ENCODE data around the gene DGAT2. TPM values are rescaled to one million over a fixed set of nuclear protein-coding genes. Genes with fewer than 3 reads are reported as not detected.

Gene DGAT2
- total RNA-seq, 1 donor from 2014 or later = 6.2 TPM

- no peaks in the 10 kb centered on the region for H3K9me3 ChIP-seq
- no peaks in the 10 kb centered on the region for H3K27me3 ChIP-seq
- DNase-seq (peak; percentile 22), ATAC-seq (no peak)
- no peak overlapping the region for H3K27ac ChIP-seq
- no peak overlapping the region for H3K4me3 ChIP-seq
- TF ChIP-seq CTCF (IDR thresholded peaks at IDR 0.05) = no peak
- no peaks in the 10 kb centered on the region for H3K36me3 ChIP-seq
- intact Hi-C loops (cut with DNase I) = no loop called here
- H3K4me1 ChIP-seq = peaks cover 12% of the 10 kb centered on the region
Observed at GRCh38 chr11:75770102-75770501, 1.5 kb downstream of the DGAT2 start.

- Histone ChIP-seq H3K4me3 (no peak overlapping the region), H3K36me3 (no peaks in the 10 kb centered on the region), H3K4me1 (peaks cover 12% of the 10 kb centered on the region), H3K27ac (no peak overlapping the region), H3K27me3 (no peaks in the 10 kb centered on the region), H3K9me3 (no peaks in the 10 kb centered on the region)
- TF ChIP-seq CTCF (IDR thresholded peaks at IDR 0.05) = no peak
- ATAC-seq = peak; percentile 75
- intact Hi-C loops (cut with DNase I) = no loop called here
- peak; percentile 78 for DNase-seq
Observed at GRCh38 chr11:75771646-75772410, 3.2 kb downstream of the DGAT2 start.

- Histone ChIP-seq H3K27me3 (no peaks in the 10 kb centered on the region), H3K27ac (no peak overlapping the region), H3K4me3 (no peak overlapping the region), H3K36me3 (no peaks in the 10 kb centered on the region), H3K4me1 (peaks cover 4% of the 10 kb centered on the region), H3K9me3 (no peaks in the 10 kb centered on the region)
- ATAC-seq = peak; percentile 42
- DNase-seq = no peak
- TF ChIP-seq CTCF (IDR thresholded peaks at IDR 0.05) = no peak
- intact Hi-C loops (cut with DNase I) = no loop called here
Observed at GRCh38 chr11:75773595-75774353, 5.2 kb downstream of the DGAT2 start.

GRCh38 chr11:75775056-75775455, 6.5 kb downstream of the DGAT2 start:
- intact Hi-C loops (cut with DNase I) = no loop called here
- no peak for ATAC-seq

GRCh38 chr11:75776546-75776945, 8.0 kb downstream of the DGAT2 start:
- no peak for TF ChIP-seq CTCF (IDR thresholded peaks at IDR 0.05)
- Histone ChIP-seq H3K27ac (no peak overlapping the region), H3K4me1 (no peaks in the 10 kb centered on the region), H3K27me3 (no peaks in the 10 kb centered on the region), H3K4me3 (no peak overlapping the region), H3K36me3 (no peaks in the 10 kb centered on the region), H3K9me3 (no peaks in the 10 kb centered on the region)
- ATAC-seq = no peak
- intact Hi-C loops (cut with DNase I) = no loop called here
- no peak for DNase-seq

More at GRCh38 chr11:75775056-75775455, 6.5 kb downstream of the DGAT2 start:
- H3K4me3 ChIP-seq = no peak overlapping the region
- TF ChIP-seq CTCF (IDR thresholded peaks at IDR 0.05) = no peak
- no peaks in the 10 kb centered on the region for H3K27me3 ChIP-seq
- H3K4me1 ChIP-seq = no peaks in the 10 kb centered on the region
- H3K9me3 ChIP-seq = no peaks in the 10 kb centered on the region
- H3K27ac ChIP-seq = no peak overlapping the region
- no peaks in the 10 kb centered on the region for H3K36me3 ChIP-seq
- no peak for DNase-seq

Data from upper lobe of right lung (tissue), 1 donor.